SK-N-SH treated with all-trans-retinoic acid at 6 μM for 48 hours (cell line): ENCODE measurements around the gene ZNF469.

ENCODE experiments used
- ATAC-seq: fragments of 200-7000 bp; cut with Tn5 transposase; 3 replicates; pipeline ENCODE4 v1.9.1; 2020; ENCODE audit warnings: mild to moderate bottlenecking, moderate library complexity
- ARNTL ChIP-seq: fragments of 450-650 bp; formaldehyde crosslinking; IDR thresholded peaks from 2 replicates; pipeline ENCODE4 v1.5.0; 2020; ENCODE audit warnings: low read depth, mild to moderate bottlenecking, moderate library complexity, borderline replicate concordance
- BACH2 ChIP-seq: fragments of 250-450 bp; sonication (Bioruptor Pico); IDR thresholded peaks from 2 replicates; pipeline ENCODE4 v1.9.0; 2021; ENCODE audit warnings: mild to moderate bottlenecking, borderline replicate concordance
- CSDC2 ChIP-seq: fragments of 250-450 bp; sonication (Bioruptor Pico); IDR thresholded peaks from 2 replicates; pipeline ENCODE4 v1.5.0; 2020; ENCODE audit warnings: mild to moderate bottlenecking, moderate library complexity
- ESRRG ChIP-seq: fragments of 250-450 bp; sonication (Bioruptor Pico); IDR thresholded peaks from 2 replicates; pipeline ENCODE4 v1.6.1; 2021; ENCODE audit warnings: mild to moderate bottlenecking
- GLIS3 ChIP-seq: fragments of 250-450 bp; sonication (Bioruptor Pico); IDR thresholded peaks from 2 replicates; pipeline ENCODE4 v1.5.0; 2020; ENCODE audit warnings: mild to moderate bottlenecking, moderate library complexity
- ISL1 ChIP-seq: fragments of 250-450 bp; sonication (Bioruptor Pico); IDR thresholded peaks from 2 replicates; pipeline ENCODE4 v2.1.2; 2022; ENCODE audit warnings: mild to moderate bottlenecking, moderate library complexity
- OSR1 ChIP-seq: fragments of 250-450 bp; sonication (Bioruptor Pico); IDR thresholded peaks from 2 replicates; pipeline ENCODE4 v1.8.0; 2022; ENCODE audit warnings: moderate library complexity, mild to moderate bottlenecking, inconsistent platforms
- POU6F1 ChIP-seq: fragments of 250-450 bp; sonication (Bioruptor Pico); IDR thresholded peaks from 2 replicates; pipeline ENCODE4 v1.8.0; 2021; ENCODE audit warnings: low read depth, mild to moderate bottlenecking, moderate library complexity, borderline replicate concordance
- PPARA ChIP-seq: fragments of 250-450 bp; sonication (Bioruptor Pico); IDR thresholded peaks from 2 replicates; pipeline ENCODE4 v1.5.0; 2020; ENCODE audit warnings: mild to moderate bottlenecking, borderline replicate concordance
- RARB ChIP-seq: fragments of 250-450 bp; sonication (Bioruptor Pico); IDR thresholded peaks from 2 replicates; pipeline ENCODE4 v1.8.0; 2021; ENCODE audit warnings: mild to moderate bottlenecking, moderate library complexity
- TCF4 ChIP-seq: fragments of 250-450 bp; sonication (Bioruptor Pico); IDR thresholded peaks from 2 replicates; pipeline ENCODE4 v1.8.0; 2021; ENCODE audit warnings: mild to moderate bottlenecking, moderate library complexity, borderline replicate concordance
- TOX ChIP-seq: fragments of 250-450 bp; sonication (Bioruptor Pico); IDR thresholded peaks from 2 replicates; pipeline ENCODE4 v1.8.0; 2021; ENCODE audit warnings: mild to moderate bottlenecking, moderate library complexity, borderline replicate concordance
- ZC3H10 ChIP-seq: fragments of 250-450 bp; sonication (Bioruptor Pico); IDR thresholded peaks from 2 replicates; pipeline ENCODE4 v1.5.1; 2021; ENCODE audit warnings: mild to moderate bottlenecking, moderate library complexity
- ZFP3 ChIP-seq: fragments of 250-450 bp; sonication (Bioruptor Pico); IDR thresholded peaks from 2 replicates; pipeline ENCODE4 v1.5.0; 2020; ENCODE audit warnings: mild to moderate bottlenecking, moderate library complexity
- ZFP30 ChIP-seq: fragments of 450-650 bp; formaldehyde crosslinking; IDR thresholded peaks from 2 replicates; pipeline ENCODE4 v1.5.0; 2022; ENCODE audit warnings: mild to moderate bottlenecking, moderate library complexity
- ZNF565 ChIP-seq: fragments of 450-650 bp; formaldehyde crosslinking; conservative IDR thresholded peaks from 2 replicates; pipeline ENCODE4 v1.5.0; 2020; ENCODE audit warnings: low read depth, mild to moderate bottlenecking, moderate library complexity
- ZNF70 ChIP-seq: fragments of 450-650 bp; formaldehyde crosslinking; IDR thresholded peaks from 2 replicates; pipeline ENCODE4 v1.5.0; 2020; ENCODE audit warnings: mild to moderate bottlenecking, moderate library complexity
- ZNF8 ChIP-seq: fragments of 450-650 bp; formaldehyde crosslinking; IDR thresholded peaks from 2 replicates; pipeline ENCODE4 v1.5.0; 2020; ENCODE audit warnings: mild to moderate bottlenecking, moderate library complexity
- TF ChIP-seq, protein P1 (sequence below): fragments of 250-450 bp; sonication (Bioruptor Pico); IDR thresholded peaks from 2 replicates; pipeline ENCODE4 v1.5.1; 2020; ENCODE audit warnings: low read depth, mild to moderate bottlenecking, moderate library complexity
- TF ChIP-seq, protein P2 (sequence below): fragments of 250-450 bp; sonication (Bioruptor Pico); IDR thresholded peaks from 2 replicates; pipeline ENCODE4 v1.5.1; 2021; ENCODE audit warnings: mild to moderate bottlenecking, moderate library complexity

The ZNF469 gene

GRCh38 chr16:88379694-88380040 lies 3.1 kb upstream of the ZNF469 start:
- no peak for TF ChIP-seq ESRRG (CRISPR knock-in tag)
- no peak for TF ChIP-seq ZNF565 (CRISPR knock-in tag)
- TF ChIP-seq ZNF70 (CRISPR knock-in tag): no peak
- no peak for TF ChIP-seq ZFP30 (CRISPR knock-in tag)
- no peak for TF ChIP-seq POU6F1 (CRISPR knock-in tag)
- TF ChIP-seq, protein P1, sequence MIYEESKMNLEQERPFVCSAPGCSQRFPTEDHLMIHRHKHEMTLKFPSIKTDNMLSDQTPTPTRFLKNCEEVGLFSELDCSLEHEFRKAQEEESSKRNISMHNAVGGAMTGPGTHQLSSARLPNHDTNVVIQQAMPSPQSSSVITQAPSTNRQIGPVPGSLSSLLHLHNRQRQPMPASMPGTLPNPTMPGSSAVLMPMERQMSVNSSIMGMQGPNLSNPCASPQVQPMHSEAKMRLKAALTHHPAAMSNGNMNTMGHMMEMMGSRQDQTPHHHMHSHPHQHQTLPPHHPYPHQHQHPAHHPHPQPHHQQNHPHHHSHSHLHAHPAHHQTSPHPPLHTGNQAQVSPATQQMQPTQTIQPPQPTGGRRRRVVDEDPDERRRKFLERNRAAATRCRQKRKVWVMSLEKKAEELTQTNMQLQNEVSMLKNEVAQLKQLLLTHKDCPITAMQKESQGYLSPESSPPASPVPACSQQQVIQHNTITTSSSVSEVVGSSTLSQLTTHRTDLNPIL (CRISPR knock-in tag): no peak
- TF ChIP-seq CSDC2: no peak
- no peak for TF ChIP-seq ARNTL
- no peak for TF ChIP-seq ZC3H10 (CRISPR knock-in tag)
- TF ChIP-seq BACH2 (CRISPR knock-in tag): no peak
- TF ChIP-seq PPARA: no peak
- TF ChIP-seq ZFP3: no peak
- ATAC-seq: no peak

- ATAC-seq: no peak
- TF ChIP-seq TOX (CRISPR knock-in tag): no peak
Measured at GRCh38 chr16:88380099-88380498, 2.7 kb upstream of the ZNF469 start.

GRCh38 chr16:88380619-88381018 lies 2.1 kb upstream of the ZNF469 start:
- TF ChIP-seq ZNF565 (CRISPR knock-in tag) (no peak), OSR1 (CRISPR knock-in tag) (no peak), ESRRG (CRISPR knock-in tag) (no peak), ZNF8 (CRISPR knock-in tag) (no peak), CSDC2 (no peak), ISL1 (CRISPR knock-in tag) (no peak), ZFP30 (CRISPR knock-in tag) (no peak)
- TF ChIP-seq, protein P1 (CRISPR knock-in tag): no peak
- TF ChIP-seq, protein P2, sequence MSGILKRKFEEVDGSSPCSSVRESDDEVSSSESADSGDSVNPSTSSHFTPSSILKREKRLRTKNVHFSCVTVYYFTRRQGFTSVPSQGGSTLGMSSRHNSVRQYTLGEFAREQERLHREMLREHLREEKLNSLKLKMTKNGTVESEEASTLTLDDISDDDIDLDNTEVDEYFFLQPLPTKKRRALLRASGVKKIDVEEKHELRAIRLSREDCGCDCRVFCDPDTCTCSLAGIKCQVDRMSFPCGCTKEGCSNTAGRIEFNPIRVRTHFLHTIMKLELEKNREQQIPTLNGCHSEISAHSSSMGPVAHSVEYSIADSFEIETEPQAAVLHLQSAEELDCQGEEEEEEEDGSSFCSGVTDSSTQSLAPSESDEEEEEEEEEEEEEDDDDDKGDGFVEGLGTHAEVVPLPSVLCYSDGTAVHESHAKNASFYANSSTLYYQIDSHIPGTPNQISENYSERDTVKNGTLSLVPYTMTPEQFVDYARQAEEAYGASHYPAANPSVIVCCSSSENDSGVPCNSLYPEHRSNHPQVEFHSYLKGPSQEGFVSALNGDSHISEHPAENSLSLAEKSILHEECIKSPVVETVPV (CRISPR knock-in tag): no peak
- no peak for ATAC-seq

DNA sequence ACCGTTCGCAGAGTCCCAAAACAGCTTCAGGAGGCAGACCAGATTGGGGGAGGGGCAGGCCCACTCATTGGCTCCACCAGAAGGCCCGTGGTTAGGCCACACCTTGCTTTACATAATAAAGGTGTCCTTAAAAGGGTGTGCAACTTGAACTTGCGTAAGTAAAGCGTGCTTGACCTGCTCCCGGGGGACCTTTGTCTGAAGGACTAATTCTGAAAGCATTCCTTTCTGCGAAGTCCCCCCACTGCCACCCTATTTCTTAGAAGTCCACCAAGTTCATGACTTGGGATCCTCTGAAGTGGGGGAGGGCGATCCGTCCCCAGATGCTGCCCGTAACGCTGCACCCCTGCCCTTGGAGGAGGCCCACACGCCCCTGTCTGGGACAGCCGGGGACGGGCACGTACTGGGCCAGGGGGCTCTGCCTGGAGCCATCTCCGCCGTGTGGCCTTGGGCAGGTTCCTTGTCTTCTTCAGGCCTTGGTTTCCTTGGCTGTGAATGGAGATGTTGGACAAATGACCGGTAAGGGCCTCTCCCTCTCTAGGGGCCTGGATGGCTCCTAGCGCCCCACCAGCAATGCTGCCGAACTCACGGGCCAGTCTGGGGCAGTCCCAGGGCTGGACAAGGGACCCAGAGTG lies 823 bp upstream of the ZNF469 start:
- no peak for TF ChIP-seq GLIS3 (CRISPR knock-in tag)
- TF ChIP-seq ISL1 (CRISPR knock-in tag): no peak
- TF ChIP-seq ZNF8 (CRISPR knock-in tag): no peak
- TF ChIP-seq ESRRG (CRISPR knock-in tag): no peak
- TF ChIP-seq TOX (CRISPR knock-in tag): no peak
- no peak for TF ChIP-seq POU6F1 (CRISPR knock-in tag)
- TF ChIP-seq RARB (CRISPR knock-in tag): no peak
- TF ChIP-seq TCF4 (CRISPR knock-in tag): no peak
- no peak for TF ChIP-seq CSDC2
- no peak for TF ChIP-seq ZNF70 (CRISPR knock-in tag)
- TF ChIP-seq ARNTL: no peak
- TF ChIP-seq, protein P1 (CRISPR knock-in tag): no peak
- TF ChIP-seq, protein P2 (CRISPR knock-in tag): no peak

More for the DNA sequence above, 823 bp upstream of the ZNF469 start:
- ATAC-seq: no peak
